GM12865 (cell line): ENCODE measurements around the gene TPK1.

Experiments used
- DNase-seq: peaks from one replicate; pipeline ENCODE4 v3.0.0; 2010; ENCODE audit warnings: low read depth
- H3K4me3 ChIP-seq: 2 replicates; pipeline ENCODE4 v1.5.1; 2011; ENCODE audit warnings: mild to moderate bottlenecking, low read depth, low read length, control low read depth
- TF ChIP-seq, protein P1 (sequence below): IDR thresholded peaks from 2 replicates; pipeline ENCODE4 v1.5.1; 2011; ENCODE audit warnings: low read length, control low read depth, low read depth, inconsistent platforms; ENCODE audit not compliant: insufficient read depth; ENCODE audit errors: missing control alignments

Gene TPK1

DNA sequence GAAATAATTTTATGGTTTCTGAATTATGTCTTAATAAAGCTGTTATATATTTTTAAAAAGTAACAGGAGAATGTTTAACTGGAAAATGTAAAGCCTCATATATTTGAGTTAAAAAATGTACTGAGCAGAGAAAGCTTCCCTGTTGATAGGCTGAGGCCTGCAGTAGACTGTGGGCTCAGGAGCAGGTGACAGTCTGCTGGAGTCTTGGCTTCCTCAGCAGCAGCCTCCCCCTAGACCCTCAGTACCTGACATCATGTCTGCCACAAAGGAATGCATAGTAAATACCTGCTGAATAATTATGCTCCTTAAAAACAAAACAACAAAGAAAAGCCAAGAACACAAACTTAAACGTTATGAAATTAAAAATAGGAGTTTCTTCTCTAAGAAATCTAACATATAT lies 358.5 kb downstream of the TPK1 start:
- TF ChIP-seq, protein P1, sequence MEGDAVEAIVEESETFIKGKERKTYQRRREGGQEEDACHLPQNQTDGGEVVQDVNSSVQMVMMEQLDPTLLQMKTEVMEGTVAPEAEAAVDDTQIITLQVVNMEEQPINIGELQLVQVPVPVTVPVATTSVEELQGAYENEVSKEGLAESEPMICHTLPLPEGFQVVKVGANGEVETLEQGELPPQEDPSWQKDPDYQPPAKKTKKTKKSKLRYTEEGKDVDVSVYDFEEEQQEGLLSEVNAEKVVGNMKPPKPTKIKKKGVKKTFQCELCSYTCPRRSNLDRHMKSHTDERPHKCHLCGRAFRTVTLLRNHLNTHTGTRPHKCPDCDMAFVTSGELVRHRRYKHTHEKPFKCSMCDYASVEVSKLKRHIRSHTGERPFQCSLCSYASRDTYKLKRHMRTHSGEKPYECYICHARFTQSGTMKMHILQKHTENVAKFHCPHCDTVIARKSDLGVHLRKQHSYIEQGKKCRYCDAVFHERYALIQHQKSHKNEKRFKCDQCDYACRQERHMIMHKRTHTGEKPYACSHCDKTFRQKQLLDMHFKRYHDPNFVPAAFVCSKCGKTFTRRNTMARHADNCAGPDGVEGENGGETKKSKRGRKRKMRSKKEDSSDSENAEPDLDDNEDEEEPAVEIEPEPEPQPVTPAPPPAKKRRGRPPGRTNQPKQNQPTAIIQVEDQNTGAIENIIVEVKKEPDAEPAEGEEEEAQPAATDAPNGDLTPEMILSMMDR: no peak
- no peak for DNase-seq

GRCh38 chr7:144474800-144475615 lies 360.8 kb downstream of the TPK1 start:
- H3K4me3 ChIP-seq: no peak overlapping the region
- DNase-seq: no peak
- TF ChIP-seq, protein P1: no peak

More for the DNA sequence above, 358.5 kb downstream of the TPK1 start:
- H3K4me3 ChIP-seq: no peak overlapping the region

GRCh38 chr7:144474363-144474762 lies 361.5 kb downstream of the TPK1 start:
- DNase-seq: no peak
- TF ChIP-seq, protein P1: no peak

DNA sequence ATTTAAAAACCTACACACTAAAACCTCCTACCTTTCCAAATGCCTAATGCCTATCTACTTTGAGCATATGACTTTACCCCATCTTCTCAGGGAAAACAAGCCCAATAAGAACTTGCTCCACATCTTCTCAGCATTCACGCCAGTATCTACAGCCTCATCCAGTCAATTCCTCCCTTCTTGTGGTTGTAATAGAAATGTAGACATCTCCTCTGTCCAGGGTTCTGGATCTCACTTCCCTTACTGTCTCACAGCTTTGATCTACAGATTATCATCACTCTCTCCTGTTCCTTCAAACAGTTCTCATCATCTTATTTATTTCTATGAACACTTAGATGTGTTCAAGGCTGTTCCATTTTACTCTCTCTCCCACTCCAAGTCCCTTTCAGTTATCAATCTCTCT lies 361.9 kb downstream of the TPK1 start:
- no peak for DNase-seq
- TF ChIP-seq, protein P1: no peak

More at GRCh38 chr7:144474363-144474762, 361.5 kb downstream of the TPK1 start:
- H3K4me3 ChIP-seq: no peak overlapping the region

GRCh38 chr7:144470078-144470477 lies 365.8 kb downstream of the TPK1 start:
- no peak overlapping the region for H3K4me3 ChIP-seq
- TF ChIP-seq, protein P1: no peak
- DNase-seq: no peak

More for the DNA sequence above, 361.9 kb downstream of the TPK1 start:
- no peak overlapping the region for H3K4me3 ChIP-seq

DNA sequence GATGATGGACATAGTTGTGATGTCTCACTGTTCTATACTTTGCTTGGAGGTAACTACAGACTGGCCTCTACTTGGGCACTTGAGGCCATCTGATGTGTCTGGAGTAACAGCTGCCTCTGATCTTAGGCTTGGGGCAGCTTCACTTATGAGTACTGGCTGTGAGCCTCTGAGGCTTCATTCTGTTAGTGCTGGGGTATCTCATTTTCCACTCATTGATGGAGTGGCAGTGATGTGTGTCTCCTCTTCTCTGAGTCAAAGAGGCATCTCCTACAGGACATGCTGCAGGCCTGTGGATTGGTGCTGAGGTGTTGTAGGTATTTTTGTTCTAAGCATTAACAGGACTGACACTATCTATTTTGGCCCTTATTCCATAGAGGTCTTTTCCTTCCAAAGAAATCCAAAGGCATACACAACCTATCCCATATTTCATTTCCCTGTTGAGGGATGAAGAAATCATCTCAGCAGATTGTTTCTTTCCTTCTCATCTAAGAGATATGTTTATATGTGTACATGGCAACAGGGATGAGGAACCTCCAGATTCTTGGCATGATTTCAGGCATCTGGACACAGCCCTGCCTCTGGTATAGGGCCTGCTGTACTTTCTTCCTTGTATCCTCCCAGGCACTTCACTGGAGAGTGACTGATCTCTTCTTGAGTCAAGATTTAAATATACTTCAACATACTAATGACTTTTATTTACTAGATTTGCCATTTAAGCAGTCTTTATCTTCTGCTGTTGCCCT lies 366.7 kb downstream of the TPK1 start:
- DNase-seq: no peak
- TF ChIP-seq, protein P1: no peak
- H3K4me3 ChIP-seq: no peak overlapping the region
